HL-60 (cell line): ENCODE data around the gene PER3.

Experiments used
- POLR2AphosphoS5 ChIP-seq: IDR thresholded peaks from 2 replicates; pipeline ENCODE4 v1.6.1; 2012; ENCODE audit warnings: low read depth
- SPI1 ChIP-seq: IDR thresholded peaks from 2 replicates; pipeline ENCODE4 v1.6.1; 2012; ENCODE audit warnings: low read depth, mild to moderate bottlenecking, borderline replicate concordance
- TF ChIP-seq, protein P1 (sequence below): IDR thresholded peaks from one replicate; pipeline ENCODE4 v1.5.1; 2011; ENCODE audit warnings: low read length, control low read depth, inconsistent platforms; ENCODE audit not compliant: insufficient read depth

DNA sequence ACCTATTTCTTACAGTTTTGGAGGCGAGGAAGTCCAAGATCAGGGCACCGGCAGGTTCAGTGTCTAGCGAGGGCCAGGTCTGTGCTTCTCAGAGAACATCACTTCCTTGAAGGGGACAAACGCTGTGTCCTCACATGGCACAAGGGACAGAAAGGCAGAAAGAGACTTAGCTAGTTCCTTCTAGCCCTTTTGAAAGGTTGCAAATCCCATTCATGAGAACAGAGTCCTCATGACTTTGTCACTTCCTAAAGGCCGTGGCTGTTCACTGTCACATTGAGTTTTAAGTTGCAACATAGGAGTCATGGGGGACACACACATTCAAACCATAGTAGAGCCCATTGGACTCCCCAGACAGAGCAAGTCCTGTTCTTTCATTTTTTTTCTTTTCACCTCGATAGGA is 27.4 kb downstream of the PER3 start:
- TF ChIP-seq, protein P1, sequence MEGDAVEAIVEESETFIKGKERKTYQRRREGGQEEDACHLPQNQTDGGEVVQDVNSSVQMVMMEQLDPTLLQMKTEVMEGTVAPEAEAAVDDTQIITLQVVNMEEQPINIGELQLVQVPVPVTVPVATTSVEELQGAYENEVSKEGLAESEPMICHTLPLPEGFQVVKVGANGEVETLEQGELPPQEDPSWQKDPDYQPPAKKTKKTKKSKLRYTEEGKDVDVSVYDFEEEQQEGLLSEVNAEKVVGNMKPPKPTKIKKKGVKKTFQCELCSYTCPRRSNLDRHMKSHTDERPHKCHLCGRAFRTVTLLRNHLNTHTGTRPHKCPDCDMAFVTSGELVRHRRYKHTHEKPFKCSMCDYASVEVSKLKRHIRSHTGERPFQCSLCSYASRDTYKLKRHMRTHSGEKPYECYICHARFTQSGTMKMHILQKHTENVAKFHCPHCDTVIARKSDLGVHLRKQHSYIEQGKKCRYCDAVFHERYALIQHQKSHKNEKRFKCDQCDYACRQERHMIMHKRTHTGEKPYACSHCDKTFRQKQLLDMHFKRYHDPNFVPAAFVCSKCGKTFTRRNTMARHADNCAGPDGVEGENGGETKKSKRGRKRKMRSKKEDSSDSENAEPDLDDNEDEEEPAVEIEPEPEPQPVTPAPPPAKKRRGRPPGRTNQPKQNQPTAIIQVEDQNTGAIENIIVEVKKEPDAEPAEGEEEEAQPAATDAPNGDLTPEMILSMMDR, result no peak
- TF ChIP-seq POLR2AphosphoS5, result no peak
- no peak for TF ChIP-seq SPI1
